Limb (tissue), 2 donors: ENCODE measurements around the gene CDK5R2.
"Not testable (repeated sequence)": the region's sequence is repeated elsewhere in the genome, so short reads cannot be mapped to it uniquely, and the experiment has no call there.

Experiments
- DNase-seq, 2 donors: peaks; one replicate each; pipeline ENCODE4 v3.0.0-alpha.2; 2016; ENCODE audit errors: extremely low spot score in 2 of 2

CDK5R2 gene

DNA sequence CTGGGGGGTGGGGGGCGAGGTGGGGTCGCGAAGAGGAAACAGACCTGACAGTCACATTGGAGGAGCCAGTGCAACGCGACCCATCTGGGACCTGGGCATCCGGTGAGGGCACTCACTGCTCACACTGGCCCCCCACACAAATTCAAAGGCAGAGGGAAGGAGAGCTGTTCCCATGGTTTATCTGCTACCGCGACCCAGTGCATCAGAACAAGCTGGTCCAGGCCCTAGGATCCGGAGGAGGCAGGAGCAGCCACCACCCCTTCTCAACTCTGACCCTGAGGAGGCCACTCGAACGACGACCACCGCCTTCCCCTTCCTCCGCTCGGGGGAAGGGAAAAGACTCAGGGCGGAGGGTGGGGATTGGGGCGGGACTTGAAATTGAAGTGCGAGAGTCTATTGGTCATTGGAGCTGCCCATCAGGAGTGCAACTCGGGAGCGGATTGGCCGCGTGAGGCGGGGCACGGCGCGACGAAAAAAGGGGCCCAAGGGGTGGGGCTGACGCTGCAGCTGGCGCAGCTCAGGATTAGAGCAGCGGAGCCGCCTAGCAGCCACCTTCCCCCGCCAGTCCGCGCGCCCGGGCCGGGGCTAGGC lies at the start of gene CDK5R2:
Gene CDK5R2, plus strand, starts transcription at position 526 of the 591 bp plus-strand sequence. CDS start 155 bp downstream, outside the sequence.
- peak; percentile 76 to 95 for DNase-seq

DNA sequence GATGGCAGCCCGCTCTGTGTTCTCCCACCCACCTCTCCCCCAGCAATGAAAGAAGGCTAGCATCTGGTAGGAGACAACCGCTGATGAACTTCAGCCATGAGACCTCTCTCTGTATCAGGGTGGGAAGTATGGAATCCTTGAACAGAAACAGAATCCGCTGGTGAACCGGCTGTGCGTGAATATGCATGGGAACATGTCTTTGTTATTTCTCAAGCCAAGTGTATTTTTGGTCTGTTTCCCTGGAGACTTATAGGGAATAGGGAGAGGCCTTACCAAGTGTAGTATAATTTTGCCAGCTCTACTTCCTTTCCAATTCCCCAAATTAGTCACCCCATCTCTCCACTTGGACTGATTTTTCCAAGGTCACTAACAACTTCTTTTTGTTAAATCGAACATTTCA lies 48.7 kb upstream of the CDK5R2 start:
- DNase-seq = no peak

DNA sequence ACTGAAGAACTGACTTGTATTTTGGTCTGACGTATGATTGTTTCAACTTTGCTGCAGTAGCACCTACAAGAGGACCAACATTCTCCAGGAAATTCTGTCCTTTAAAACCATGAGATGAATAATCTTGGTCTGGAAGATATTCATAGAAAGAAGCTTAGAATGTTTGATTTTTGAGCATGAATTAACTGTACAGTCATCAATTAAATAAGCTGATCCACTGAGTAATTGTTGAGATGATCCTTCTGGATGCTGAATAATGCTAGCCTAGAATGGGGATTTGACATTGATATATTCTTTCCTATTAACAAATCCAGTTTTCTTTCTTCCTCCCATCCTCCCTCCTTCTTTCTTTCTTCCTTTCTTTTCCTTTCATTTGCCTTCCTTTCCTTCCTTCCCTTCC lies 39.0 kb upstream of the CDK5R2 start:
- no peak for DNase-seq

DNA sequence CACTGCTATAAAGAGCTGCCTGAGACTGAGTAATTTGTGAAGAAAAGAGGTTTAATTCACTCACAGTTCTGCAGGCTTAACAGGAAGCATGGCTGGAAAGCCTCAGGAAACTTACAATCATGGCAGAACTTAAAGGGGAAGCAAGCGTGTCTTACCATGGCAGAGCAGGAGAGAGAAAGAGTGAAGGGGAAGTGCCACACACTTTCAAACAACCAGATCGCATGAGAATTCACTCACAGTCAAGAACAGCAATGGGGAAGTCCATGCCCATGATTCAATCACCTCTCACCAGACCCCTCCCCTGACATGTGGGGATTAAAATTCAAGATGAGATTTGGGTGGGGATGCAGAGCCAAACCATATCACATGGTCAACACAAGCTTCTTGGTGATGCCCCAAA lies 34.7 kb upstream of the CDK5R2 start:
- DNase-seq = no peak

DNA sequence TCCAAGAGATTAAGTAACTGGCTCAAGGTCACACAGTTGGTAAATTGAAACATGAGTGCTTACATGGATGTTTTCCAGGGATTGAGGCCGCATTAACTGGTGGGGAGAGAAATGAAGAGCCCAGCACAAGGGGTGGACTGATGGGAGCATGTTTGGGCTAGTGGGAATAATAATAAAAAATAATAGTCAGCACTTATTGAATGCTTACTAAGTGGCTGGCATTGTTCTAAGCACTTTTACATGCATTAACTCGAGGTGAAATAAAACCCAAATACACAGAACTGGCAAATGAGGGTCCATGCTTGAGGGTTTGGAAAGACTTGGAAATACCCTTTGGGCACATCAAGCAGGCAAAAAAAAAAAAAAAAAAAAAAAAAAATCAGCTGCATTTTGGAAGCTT lies 34.0 kb upstream of the CDK5R2 start:
- DNase-seq = no peak

DNA sequence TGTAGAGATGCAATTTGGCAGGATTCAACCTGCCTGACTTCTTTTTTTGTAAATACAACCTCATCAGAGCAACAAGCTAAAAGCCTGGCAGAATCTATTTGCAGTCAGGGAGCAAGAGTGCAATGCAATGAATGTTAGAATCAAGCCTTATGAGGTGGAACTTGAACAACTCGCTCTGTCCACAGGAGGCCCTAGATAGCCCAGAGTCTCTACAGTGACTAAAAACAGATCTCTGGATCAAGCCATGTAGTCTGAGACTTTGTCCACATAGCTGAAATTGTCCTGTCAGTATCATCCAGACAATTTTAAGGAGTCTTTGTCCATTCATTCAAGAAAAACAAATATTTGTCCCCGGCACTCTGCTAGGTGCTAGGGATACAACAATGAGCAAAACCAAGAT lies 32.0 kb upstream of the CDK5R2 start:
- no peak for DNase-seq

DNA sequence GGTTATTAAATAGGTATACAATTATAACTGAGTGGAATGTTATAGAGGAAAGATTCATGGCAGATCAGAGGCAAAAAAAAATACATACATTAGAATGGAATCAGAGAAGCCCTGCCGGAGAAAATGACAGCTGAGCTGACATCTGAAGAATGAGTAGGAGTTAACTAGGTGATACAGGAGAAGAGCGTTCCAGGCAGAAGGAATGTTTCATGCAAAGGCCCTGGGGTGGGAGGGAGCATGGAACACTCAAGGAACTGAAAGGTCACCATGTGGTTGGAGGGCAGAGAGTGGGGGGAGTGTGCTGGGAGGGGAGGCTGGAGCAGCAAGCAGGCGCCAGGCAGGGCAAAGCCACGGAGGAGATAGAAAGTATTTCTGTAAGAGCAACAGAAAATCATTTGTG lies 31.6 kb upstream of the CDK5R2 start:
- no peak for DNase-seq

DNA sequence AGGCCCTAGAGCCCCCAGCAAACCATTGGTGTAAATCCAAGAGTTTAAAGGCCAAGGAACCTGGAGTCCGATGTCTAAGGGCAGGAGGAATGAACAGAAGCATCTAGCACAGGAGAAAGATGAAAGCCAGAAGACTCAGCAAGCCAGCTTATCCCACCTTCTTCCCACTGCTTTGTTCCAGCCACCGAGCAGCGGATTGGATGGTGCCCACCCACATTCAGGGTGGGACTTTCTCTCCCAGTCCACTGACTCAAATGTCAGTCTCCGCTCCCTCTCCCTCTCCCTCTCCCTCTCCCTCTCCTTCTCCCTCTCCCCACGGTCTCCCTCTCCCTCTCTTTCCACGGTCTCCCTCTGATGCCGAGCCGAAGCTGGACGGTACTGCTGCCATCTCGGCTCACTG lies 29.0 kb upstream of the CDK5R2 start:
- not testable (repeated sequence) for DNase-seq

DNA sequence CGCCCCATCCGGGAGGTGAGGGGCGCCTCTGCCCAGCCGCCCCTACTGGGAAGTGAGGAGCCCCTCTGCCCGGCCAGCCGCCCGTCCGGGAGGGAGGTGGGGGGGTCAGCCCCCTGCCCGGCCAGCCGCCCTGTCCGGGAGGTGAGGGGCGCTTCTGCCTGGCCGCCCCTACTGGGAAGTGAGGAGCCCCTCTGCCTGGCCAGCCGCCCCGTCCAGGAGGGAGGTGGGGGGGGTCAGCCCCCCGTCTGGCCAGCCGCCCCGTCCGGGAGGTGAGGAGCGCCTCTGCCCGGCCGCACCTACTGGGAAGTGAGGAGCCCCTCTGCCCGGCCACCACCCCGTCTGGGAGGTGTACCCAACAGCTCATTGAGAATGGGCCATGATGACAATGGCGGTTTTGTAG lies 27.7 kb upstream of the CDK5R2 start:
- not testable (repeated sequence) for DNase-seq

DNA sequence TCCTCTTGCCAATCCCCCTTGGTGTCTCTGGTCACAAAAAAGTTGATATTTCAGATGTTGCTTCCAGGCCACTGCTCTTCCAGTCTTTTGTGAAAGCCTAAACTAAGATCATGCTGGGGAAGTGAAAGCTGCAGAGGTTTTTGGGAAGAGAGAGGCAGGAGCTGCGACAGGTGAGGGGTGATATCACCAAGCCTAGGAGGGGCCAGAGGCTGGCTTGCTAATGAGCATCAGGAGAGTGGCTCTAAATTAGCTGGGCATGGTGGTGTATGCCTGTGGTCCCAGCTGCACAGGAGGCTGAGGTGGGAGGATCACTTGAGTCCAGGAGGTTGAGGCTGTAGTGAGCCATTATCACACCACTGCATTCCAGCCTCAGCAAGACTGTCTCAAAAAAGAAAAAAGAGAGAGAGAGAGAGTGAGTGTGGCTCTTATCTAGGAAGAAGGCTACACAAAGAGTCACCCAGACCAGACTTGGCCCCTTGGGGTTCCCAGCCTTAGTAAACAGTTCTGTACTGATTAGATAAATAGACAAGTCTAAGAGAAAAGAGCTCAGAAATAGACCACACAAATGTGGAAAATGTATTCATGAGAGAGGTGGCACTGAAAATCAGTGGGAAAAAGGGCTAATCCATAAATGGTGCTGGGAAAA lies 14.6 kb upstream of the CDK5R2 start:
- no peak for DNase-seq

DNA sequence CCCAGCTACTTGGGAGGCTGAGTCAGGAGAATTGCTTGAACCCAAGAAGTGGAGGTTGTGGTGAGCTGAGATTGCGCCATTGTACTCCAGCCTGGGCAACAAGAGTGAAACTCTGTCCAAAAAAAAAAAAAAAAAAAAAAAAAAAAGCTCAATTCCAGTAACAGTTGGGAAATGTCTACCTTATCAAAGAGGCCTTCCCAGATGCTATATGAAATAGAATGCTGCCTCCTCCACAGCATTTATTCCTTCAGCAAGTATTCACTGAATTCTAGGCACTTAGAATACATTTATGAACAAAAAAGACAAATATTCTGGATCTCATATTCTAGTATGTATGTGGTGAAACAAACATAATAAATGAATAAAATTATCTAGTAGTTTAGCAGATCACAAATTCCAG lies 12.8 kb upstream of the CDK5R2 start:
- DNase-seq = no peak

DNA sequence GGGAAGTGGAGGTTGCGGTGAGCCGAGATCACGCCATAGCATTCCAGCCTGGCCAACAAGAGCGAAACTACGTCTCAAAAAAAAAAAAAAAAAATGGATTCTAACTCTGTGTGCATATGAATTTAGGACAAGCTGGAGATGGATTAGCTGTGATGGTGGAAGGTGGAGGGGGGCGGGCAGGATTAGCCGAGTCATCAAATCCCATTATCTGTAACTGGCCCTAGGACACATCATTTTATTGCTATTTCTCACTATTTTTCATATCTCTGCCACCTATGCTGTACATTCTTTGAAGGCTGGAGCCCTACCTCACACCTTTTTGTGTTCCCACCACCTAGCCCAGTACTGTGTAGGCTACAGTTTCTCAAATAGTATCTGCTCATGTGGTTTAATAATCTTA lies 7.3 kb upstream of the CDK5R2 start:
- DNase-seq = no peak

DNA sequence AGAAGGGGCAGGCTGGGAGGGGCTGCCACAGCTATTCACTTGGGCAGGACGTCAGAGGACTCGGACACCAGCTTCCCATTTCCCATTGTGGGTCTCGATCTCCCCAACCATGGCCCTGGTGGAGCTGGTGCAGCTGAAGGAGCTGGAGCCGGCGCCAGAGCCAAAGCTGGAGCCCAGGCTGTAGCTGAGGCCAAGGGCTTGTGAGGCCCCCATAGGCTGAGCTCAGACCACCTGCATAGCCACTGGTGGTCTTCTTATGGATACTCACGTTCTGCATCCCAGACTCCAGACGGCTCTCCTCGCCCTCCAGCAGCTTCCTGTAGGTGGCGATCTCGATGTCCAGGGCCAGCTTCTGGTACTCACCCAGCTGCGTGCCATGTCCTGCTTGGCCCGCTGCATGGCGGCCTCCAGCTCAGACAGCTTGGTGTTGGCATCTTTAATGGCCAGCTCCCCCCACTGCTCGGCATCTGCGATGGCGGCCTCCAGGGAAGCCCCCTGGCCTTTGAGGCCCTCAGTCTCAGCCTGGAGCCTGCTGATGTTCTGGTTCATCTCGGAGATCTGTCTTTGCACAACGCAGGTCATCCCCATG lies 6.0 kb upstream of the CDK5R2 start:
- no peak for DNase-seq

DNA sequence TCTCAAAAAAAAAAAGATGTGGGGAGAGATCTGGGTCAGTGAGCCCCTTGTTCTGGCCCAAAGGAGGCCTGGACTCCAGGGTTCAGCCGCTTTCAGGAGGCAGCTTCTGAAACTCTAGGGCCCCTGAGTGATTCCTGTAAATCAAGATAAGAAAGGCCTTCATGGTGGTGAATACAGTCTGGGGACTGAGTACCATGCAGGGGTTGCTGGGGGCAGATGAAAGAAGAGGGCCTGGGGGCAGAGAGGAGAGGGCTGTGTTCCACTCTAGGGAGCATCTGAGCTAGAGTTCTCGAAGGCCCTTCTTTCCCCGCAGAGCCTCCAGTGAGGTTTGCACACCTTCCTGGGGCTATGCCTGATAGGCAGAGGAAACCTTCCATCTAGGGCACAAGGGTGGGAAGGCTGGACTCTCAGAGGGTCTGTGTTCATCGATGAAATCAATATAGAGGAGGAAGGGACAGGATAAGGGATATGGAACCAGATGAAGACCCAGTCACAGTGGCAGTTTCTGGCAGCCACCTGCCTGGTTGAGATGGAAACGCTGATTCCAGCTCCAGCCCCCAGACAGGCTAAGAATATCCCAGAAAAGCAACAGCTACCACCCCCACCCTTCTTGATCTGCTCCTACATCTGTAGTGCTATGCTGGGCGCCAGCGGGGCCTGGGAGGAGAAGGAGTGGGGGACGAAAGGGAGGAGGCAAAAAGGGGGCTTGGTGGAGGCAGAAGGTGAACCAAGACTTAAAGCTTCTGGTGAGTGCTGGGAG lies 4.7 kb upstream of the CDK5R2 start:
- no peak for DNase-seq

DNA sequence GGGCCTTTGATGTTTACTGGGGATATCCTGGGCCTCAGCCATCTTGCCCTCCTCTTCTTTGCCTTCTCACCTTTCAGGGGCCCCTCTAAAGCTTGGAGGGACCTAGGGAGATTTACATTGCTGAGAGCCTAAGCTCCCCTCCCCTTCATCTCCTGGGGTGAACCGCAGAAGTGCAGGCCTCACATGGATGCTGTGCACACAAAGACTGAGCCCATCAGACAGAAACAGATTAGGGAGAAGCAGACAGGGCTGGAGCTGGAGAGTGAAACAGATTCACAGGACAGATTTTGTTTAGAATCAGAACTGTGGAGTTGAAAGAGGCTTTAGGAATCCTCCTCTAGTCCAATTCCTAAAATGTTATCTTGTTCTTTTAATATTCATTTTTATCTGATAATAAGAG lies 3.4 kb upstream of the CDK5R2 start:
- no peak for DNase-seq

DNA sequence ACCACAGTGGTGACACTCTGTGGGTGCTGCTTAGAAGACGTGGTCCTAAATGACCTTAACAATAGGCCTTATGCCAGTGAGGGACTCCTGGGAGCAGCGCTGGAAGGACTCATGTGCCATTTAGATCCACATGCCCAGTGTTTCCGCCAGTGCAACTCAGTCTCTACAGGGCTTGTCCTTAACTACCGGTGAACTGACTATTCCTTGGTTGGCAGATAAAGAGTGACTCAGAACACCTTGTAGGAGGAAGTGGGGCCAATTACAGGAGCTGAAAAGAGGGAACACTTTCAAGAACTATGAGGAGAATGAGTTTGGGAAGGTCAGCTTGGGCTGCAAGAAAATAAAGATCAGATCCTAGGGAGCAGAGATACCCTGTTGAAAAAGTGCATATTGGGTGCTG lies 1.8 kb upstream of the CDK5R2 start:
- no peak for DNase-seq

DNA sequence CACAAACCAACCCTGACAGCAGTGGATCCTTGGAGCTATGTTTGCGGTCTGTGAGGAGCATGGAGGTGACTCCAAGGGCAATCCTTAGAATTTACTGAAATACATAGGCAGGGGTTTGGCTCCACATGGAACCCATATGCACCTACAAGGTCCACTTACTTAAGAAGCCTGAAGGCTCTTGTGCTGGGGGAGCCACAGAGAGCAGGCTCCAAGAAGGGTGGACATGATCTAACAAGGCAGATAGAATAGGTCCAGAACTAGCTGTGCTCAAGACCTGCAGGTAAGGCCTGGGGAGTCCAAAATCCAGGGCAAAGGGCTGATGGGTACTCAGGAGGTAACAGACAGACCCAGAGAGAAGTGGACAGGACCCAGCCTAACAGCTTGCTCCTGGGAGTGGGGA lies 1.2 kb upstream of the CDK5R2 start:
- DNase-seq = no peak

DNA sequence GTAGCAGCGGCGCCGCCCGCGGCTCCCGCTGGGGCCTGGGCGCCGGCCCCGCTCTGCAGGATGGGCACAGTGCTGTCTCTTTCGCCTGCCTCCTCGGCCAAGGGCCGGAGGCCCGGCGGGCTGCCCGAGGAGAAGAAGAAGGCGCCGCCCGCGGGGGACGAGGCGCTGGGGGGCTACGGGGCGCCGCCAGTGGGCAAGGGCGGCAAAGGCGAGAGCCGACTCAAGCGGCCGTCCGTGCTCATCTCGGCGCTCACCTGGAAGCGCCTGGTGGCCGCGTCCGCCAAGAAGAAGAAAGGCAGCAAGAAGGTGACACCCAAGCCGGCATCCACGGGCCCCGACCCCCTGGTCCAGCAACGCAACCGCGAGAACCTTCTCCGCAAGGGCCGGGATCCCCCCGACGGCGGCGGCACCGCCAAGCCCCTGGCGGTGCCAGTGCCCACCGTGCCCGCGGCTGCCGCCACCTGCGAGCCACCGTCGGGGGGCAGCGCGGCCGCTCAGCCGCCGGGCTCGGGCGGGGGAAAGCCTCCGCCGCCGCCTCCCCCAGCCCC lies 369 bp downstream of the CDK5R2 start:
- DNase-seq = no peak

DNA sequence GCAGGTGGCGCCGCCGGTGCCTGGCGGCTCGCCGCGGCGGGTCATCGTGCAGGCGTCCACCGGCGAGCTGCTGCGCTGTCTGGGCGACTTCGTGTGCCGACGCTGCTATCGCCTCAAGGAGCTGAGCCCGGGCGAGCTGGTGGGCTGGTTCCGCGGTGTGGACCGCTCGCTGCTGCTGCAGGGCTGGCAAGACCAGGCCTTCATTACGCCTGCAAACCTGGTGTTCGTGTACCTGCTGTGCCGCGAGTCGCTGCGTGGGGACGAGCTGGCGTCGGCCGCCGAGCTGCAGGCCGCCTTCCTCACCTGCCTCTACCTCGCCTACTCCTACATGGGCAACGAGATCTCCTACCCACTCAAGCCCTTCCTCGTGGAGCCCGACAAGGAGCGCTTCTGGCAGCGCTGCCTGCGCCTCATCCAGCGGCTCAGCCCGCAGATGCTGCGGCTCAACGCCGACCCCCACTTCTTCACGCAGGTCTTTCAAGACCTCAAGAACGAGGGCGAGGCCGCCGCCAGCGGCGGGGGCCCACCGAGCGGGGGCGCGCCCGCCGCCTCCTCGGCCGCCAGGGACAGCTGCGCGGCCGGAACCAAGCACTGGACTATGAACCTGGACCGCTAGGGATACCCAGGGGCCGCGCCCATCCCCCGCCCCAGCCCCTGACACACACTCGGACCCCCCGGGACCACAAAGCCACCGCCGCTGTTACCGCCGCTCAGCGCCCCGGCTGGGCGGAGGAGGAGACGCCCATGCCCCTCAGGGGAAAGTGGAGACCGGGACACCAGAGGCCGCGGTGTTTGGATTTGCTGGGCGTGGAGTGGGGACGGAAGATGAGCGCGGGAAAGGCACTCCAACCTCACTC lies 1.1 kb downstream of the CDK5R2 start:
- peak in 1 of 2 donors; percentile 44 for DNase-seq

DNA sequence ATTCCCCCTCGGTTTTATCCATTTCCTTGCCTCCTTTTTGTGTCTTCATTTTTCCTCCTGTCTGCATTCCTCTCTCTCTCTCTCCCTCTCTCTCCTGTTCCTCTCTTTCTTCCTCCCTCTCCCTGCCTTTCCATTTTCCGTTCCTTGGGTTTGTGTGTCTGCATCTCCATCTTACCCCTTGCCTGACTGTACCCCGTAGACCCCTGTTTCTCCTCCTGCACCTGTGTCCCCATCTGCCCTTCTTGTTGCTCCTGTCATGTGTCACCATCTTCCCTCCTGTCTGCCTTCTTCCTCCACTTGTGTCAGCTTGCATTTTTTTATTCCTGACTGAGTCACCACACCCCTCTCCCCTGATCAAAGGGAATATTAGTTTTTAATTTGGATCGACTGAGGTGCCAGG lies 1.8 kb downstream of the CDK5R2 start:
- DNase-seq = no peak
